ENCODE measurements around the gene NTMT2. TPM values are rescaled to one million over a fixed set of nuclear protein-coding genes. Genes with fewer than 3 reads are reported as not detected.

The NTMT2 gene
- total RNA-seq, 1 donor from 2014 or later: not detected

GRCh38 chr1:170196490-170197236 is 50.9 kb downstream of the NTMT2 start:
- H3K36me3 Mint-ChIP-seq (ENCODE audit: low read depth, unreplicated experiment): no peaks in the 10 kb centered on the region
- peaks cover 3% of the 10 kb centered on the region for H3K27me3 Mint-ChIP-seq (ENCODE audit: unreplicated experiment)
- TF ChIP-seq, protein P1, sequence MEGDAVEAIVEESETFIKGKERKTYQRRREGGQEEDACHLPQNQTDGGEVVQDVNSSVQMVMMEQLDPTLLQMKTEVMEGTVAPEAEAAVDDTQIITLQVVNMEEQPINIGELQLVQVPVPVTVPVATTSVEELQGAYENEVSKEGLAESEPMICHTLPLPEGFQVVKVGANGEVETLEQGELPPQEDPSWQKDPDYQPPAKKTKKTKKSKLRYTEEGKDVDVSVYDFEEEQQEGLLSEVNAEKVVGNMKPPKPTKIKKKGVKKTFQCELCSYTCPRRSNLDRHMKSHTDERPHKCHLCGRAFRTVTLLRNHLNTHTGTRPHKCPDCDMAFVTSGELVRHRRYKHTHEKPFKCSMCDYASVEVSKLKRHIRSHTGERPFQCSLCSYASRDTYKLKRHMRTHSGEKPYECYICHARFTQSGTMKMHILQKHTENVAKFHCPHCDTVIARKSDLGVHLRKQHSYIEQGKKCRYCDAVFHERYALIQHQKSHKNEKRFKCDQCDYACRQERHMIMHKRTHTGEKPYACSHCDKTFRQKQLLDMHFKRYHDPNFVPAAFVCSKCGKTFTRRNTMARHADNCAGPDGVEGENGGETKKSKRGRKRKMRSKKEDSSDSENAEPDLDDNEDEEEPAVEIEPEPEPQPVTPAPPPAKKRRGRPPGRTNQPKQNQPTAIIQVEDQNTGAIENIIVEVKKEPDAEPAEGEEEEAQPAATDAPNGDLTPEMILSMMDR (IDR thresholded peaks at IDR 0.05; ENCODE audit: unreplicated experiment): no peak
- no peak for DNase-seq (ENCODE audit: low spot score)
- H3K9me3 Mint-ChIP-seq (ENCODE audit: unreplicated experiment): no peaks in the 10 kb centered on the region
- no peak overlapping the region for H3K27ac Mint-ChIP-seq (ENCODE audit: unreplicated experiment)
- H3K4me3 Mint-ChIP-seq (ENCODE audit: unreplicated experiment): no peak overlapping the region
- H3K4me1 Mint-ChIP-seq (ENCODE audit: unreplicated experiment): peaks cover 18% of the 10 kb centered on the region

- no peak for DNase-seq (ENCODE audit: low spot score)
- TF ChIP-seq, protein P1 (IDR thresholded peaks at IDR 0.05; ENCODE audit: unreplicated experiment): no peak
- no peaks in the 10 kb centered on the region for H3K9me3 Mint-ChIP-seq (ENCODE audit: unreplicated experiment)
Observed at GRCh38 chr1:170198090-170198489, 52.3 kb downstream of the NTMT2 start.

DNA sequence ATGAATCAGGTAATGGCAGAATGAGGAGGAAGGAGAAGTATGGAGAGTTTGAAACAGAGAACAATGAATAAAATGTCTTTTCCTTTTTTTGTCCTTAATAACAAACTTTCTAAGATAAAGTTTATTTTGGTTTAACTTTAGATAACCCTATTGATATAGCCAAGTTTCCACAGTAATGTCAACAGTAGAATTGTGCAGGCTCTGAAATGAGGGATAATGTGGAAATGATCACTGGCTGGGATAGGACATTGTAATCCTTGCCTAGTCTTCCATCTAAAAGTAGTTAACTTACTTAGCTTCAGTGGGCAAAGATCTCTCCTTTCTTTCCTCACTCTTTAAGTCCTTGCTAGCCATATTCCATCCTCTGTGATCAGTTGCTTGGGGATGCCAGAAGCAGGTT is 52.8 kb downstream of the NTMT2 start:
- DNase-seq (ENCODE audit: low spot score): no peak
- Mint-ChIP-seq H3K4me1 (ENCODE audit: unreplicated experiment) (peaks cover 25% of the 10 kb centered on the region), H3K4me3 (ENCODE audit: unreplicated experiment) (no peak overlapping the region), H3K36me3 (ENCODE audit: low read depth, unreplicated experiment) (peaks cover 4% of the 10 kb centered on the region), H3K27me3 (ENCODE audit: unreplicated experiment) (no peaks in the 10 kb centered on the region), H3K27ac (ENCODE audit: unreplicated experiment) (no peak overlapping the region), H3K9me3 (ENCODE audit: unreplicated experiment) (no peaks in the 10 kb centered on the region)
- TF ChIP-seq, protein P1 (IDR thresholded peaks at IDR 0.05; ENCODE audit: unreplicated experiment): no peak

More at GRCh38 chr1:170198090-170198489, 52.3 kb downstream of the NTMT2 start:
- Mint-ChIP-seq H3K36me3 (ENCODE audit: low read depth, unreplicated experiment) (peaks cover 4% of the 10 kb centered on the region), H3K4me1 (ENCODE audit: unreplicated experiment) (peaks cover 25% of the 10 kb centered on the region), H3K27me3 (ENCODE audit: unreplicated experiment) (no peaks in the 10 kb centered on the region), H3K4me3 (ENCODE audit: unreplicated experiment) (no peak overlapping the region), H3K27ac (ENCODE audit: unreplicated experiment) (no peak overlapping the region)

DNA sequence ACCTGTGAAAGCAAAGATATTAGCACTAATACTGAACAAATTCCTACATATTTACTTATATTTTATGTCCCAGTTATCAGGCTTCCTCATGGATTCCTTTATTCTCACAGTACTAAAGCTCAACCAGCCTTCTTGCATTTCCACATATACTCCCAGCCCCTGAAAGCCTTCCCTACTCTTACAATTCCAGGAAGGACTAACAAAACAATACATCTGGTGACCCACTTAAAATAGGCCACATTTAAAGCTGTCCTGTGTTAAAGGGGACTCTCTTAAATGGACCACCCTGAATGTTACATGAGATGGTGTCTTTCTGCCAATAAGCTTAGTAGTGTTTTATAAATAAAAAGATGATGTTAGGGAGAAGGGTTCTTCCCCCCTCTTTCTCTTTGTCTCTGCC is 54.4 kb downstream of the NTMT2 start:
- Mint-ChIP-seq H3K36me3 (ENCODE audit: low read depth, unreplicated experiment) (peaks cover 4% of the 10 kb centered on the region), H3K4me1 (ENCODE audit: unreplicated experiment) (peaks cover 35% of the 10 kb centered on the region), H3K4me3 (ENCODE audit: unreplicated experiment) (no peak overlapping the region), H3K9me3 (ENCODE audit: unreplicated experiment) (no peaks in the 10 kb centered on the region), H3K27ac (ENCODE audit: unreplicated experiment) (peak overlapping the region; percentile 77), H3K27me3 (ENCODE audit: unreplicated experiment) (no peaks in the 10 kb centered on the region)
- TF ChIP-seq, protein P1 (IDR thresholded peaks at IDR 0.05; ENCODE audit: unreplicated experiment): no peak
- no peak for DNase-seq (ENCODE audit: low spot score)

GRCh38 chr1:170200621-170201397 is 55.0 kb downstream of the NTMT2 start:
- Mint-ChIP-seq H3K9me3 (ENCODE audit: unreplicated experiment) (no peaks in the 10 kb centered on the region), H3K4me1 (ENCODE audit: unreplicated experiment) (peaks cover 35% of the 10 kb centered on the region), H3K4me3 (ENCODE audit: unreplicated experiment) (no peak overlapping the region), H3K27me3 (ENCODE audit: unreplicated experiment) (no peaks in the 10 kb centered on the region), H3K36me3 (ENCODE audit: low read depth, unreplicated experiment) (peaks cover 4% of the 10 kb centered on the region), H3K27ac (ENCODE audit: unreplicated experiment) (peak overlapping the region; percentile 77)
- TF ChIP-seq, protein P1 (IDR thresholded peaks at IDR 0.05; ENCODE audit: unreplicated experiment): no peak
- DNase-seq (ENCODE audit: low spot score): no peak
